Esophagus muscularis mucosa (tissue), 4 donors: ENCODE results near the gene CERCAM. TPM values are rescaled to one million over a fixed set of nuclear protein-coding genes. Genes with fewer than 3 reads are reported as not detected.

ENCODE experiments used
- DNase-seq: peaks from one replicate; pipeline ENCODE4 v3.0.0-alpha.2; 2017; ENCODE audit errors: extremely low spot score
- H3K27ac ChIP-seq, 4 donors: fragments of 200-600 bp; sonication (generic); replicated peaks in 1 of 4; 1 replicate in 3 of 4; 2 replicates in 1 of 4; pipeline ENCODE4 v1.5.1; 2016 to 2019; ENCODE audit warnings: mild to moderate bottlenecking in 1 of 4
- H3K27me3 ChIP-seq, 4 donors: fragments of 200-600 bp; sonication (generic); one replicate each; pipeline versions ENCODE4 v1.5.1 to v1.6.0; 2016 to 2019
- H3K36me3 ChIP-seq, 4 donors: fragments of 200-600 bp; sonication (generic); one replicate each; pipeline ENCODE4 v1.5.1; 2016 to 2019
- H3K4me1 ChIP-seq, 4 donors: fragments of 200-600 bp; sonication (generic); one replicate each; pipeline ENCODE4 v1.5.1; 2016 to 2019
- H3K4me3 ChIP-seq, 4 donors: fragments of 200-600 bp; sonication (generic); 1 replicate in 2 of 4; 2 replicates in 2 of 4; pipeline ENCODE4 v1.5.1; 2016 to 2019; ENCODE audit warnings: mild to moderate bottlenecking in 4 of 4, moderate library complexity in 1 of 4
- H3K9me3 ChIP-seq, 4 donors: fragments of 200-600 bp; sonication (generic); 1 replicate in 3 of 4; 2 replicates in 1 of 4; pipeline ENCODE4 v1.5.1; 2016 to 2019
- CTCF ChIP-seq, 3 experiments: fragments of 200-600 bp in 2 of 3; fragments of 450-650 bp in 1 of 3; sonication (generic) in 2 of 3; IDR thresholded peaks; one replicate each; pipeline ENCODE4 v1.5.1; 2017 to 2019; ENCODE audit warnings: antibody characterized with exemption in 3 of 3, mild to moderate bottlenecking in 2 of 3, moderate library complexity in 1 of 3
- EP300 ChIP-seq: sonication (generic); formaldehyde crosslinking; IDR thresholded peaks from one replicate; pipeline ENCODE4 v1.6.1; 2017; ENCODE audit warnings: antibody characterized with exemption
- POLR2A ChIP-seq: fragments of 450-650 bp; IDR thresholded peaks from one replicate; pipeline ENCODE4 v1.6.1; 2017; ENCODE audit warnings: antibody characterized with exemption, moderate library complexity, mild to moderate bottlenecking, low read depth
- POLR2AphosphoS5 ChIP-seq, 2 donors: sonication (generic); formaldehyde crosslinking; IDR thresholded peaks; one replicate each; pipeline ENCODE4 v1.6.1; 2017; ENCODE audit warnings: antibody characterized with exemption in 2 of 2
- WGBS: methylation state at CpG from one replicate; pipeline ENCODE4 v1.1.5; 2018; 5-methylcytosine and 5-hydroxymethylcytosine counted together
- intact Hi-C: fragments of 100-400 bp; cut with DNase I; formaldehyde crosslinking; loops from one replicate; pipeline ENCODE4 v1.15.1; 2023
- total RNA-seq, 4 donors: library from RNA; depleted of rRNA; stranded (reverse); fragments of >200 nt; gene quantifications; one replicate each; pipeline versions ENCODE4 v1.1.0 to v1.2.1, GENCODE V29; 2016

CERCAM gene
- total RNA-seq, 4 donors from 2014 or later, result 21.7 to 31.0 (median 27.5) TPM

GRCh38 chr9:128415281-128415680 is 5.4 kb upstream of the CERCAM start:
- peaks cover 14 to 17% (median 15%) of the 10 kb centered on the region in 4 donors for H3K4me1 ChIP-seq
- H3K27me3 ChIP-seq, result peaks cover 0 to 55% (median 3%) of the 10 kb centered on the region in 4 donors
- H3K27ac ChIP-seq, result no peak overlapping the region
- WGBS, result 91% methylated on average over 2 of the region's 2 CpGs
- H3K9me3 ChIP-seq, result no peaks in the 10 kb centered on the region
- no peak for DNase-seq
- TF ChIP-seq POLR2A (no peak), EP300 (no peak), CTCF (IDR thresholded peaks at IDR 0.05) (no peak), POLR2AphosphoS5 (IDR thresholded peaks at IDR 0.05) (no peak)
- intact Hi-C loops, result no loop called here
- no peak overlapping the region for H3K4me3 ChIP-seq
- no peaks in the 10 kb centered on the region for H3K36me3 ChIP-seq

GRCh38 chr9:128416014-128416413 is 4.6 kb upstream of the CERCAM start:
- no peak for TF ChIP-seq CTCF (IDR thresholded peaks at IDR 0.05)
- TF ChIP-seq POLR2AphosphoS5 (IDR thresholded peaks at IDR 0.05), result no peak
- no peak for TF ChIP-seq EP300
- TF ChIP-seq POLR2A, result no peak
- intact Hi-C loops, result no loop called here
- Histone ChIP-seq H3K27me3 (peaks cover 0 to 53% (median 3%) of the 10 kb centered on the region in 4 donors), H3K27ac (no peak overlapping the region), H3K4me3 (no peak overlapping the region), H3K4me1 (peaks cover 15 to 20% (median 17%) of the 10 kb centered on the region in 4 donors), H3K9me3 (no peaks in the 10 kb centered on the region), H3K36me3 (no peaks in the 10 kb centered on the region)
- 75% methylated on average over 6 of the region's 6 CpGs for WGBS
- no peak for DNase-seq

GRCh38 chr9:128416432-128417019 is 4.1 kb upstream of the CERCAM start:
- Histone ChIP-seq H3K4me1 (peaks cover 15 to 25% (median 22%) of the 10 kb centered on the region in 4 donors), H3K27ac (no peak overlapping the region), H3K4me3 (no peak overlapping the region), H3K27me3 (peaks cover 0 to 51% (median 3%) of the 10 kb centered on the region in 4 donors), H3K9me3 (no peaks in the 10 kb centered on the region), H3K36me3 (no peaks in the 10 kb centered on the region)
- intact Hi-C loops, result no loop called here
- no peak for DNase-seq
- TF ChIP-seq POLR2AphosphoS5 (IDR thresholded peaks at IDR 0.05) (no peak), EP300 (no peak), CTCF (IDR thresholded peaks at IDR 0.05) (no peak), POLR2A (no peak)
- 75% methylated on average over 6 of the region's 6 CpGs for WGBS

- Histone ChIP-seq H3K4me1 (peaks cover 15 to 31% (median 28%) of the 10 kb centered on the region in 4 donors), H3K27ac (peak overlapping the region in 3 of 4 donors; percentile 80 to 91 (median 82)), H3K36me3 (peaks cover 0 to 13% (median 6%) of the 10 kb centered on the region in 4 donors), H3K9me3 (no peaks in the 10 kb centered on the region), H3K4me3 (peak overlapping the region; percentile 87 to 100 (median 94)), H3K27me3 (peaks cover 0 to 25% (median 0%) of the 10 kb centered on the region in 4 donors)
- WGBS, result 5% methylated on average over 23 of the region's 28 CpGs
- intact Hi-C loops, result no loop called here
- DNase-seq, result no peak
- no peak for TF ChIP-seq POLR2A
- TF ChIP-seq CTCF (IDR thresholded peaks at IDR 0.05), result no peak
- TF ChIP-seq EP300, result no peak
- no peak for TF ChIP-seq POLR2AphosphoS5 (IDR thresholded peaks at IDR 0.05)
These were observed 1.4 kb upstream of the CERCAM start for GRCh38 chr9:128419061-128419925.
